Stimulated activated CD4-positive, alpha-beta T cell treated with anti-CD3 and anti-CD28 coated beads, Interleukin-12 subunit alpha, Interleukin-12 subunit beta, amount 100 ng/mL, for 4 hours (primary cell): ENCODE results near the gene ADAMTS5.

Experiments used
- DNase-seq: peaks from one replicate; pipeline ENCODE4 v3.0.0-alpha.2; 2020

Gene ADAMTS5

GRCh38 chr21:26946744-26947446, 20.0 kb downstream of the ADAMTS5 start:
- DNase-seq: no peak

- no peak for DNase-seq
Observed at GRCh38 chr21:26945916-26946675, 20.8 kb downstream of the ADAMTS5 start.

GRCh38 chr21:26943921-26944320, 23.0 kb downstream of the ADAMTS5 start:
- DNase-seq: no peak

- DNase-seq: no peak
Observed at GRCh38 chr21:26941421-26941820, 25.5 kb downstream of the ADAMTS5 start.

- DNase-seq: no peak
Observed at GRCh38 chr21:26939601-26940111, 27.2 kb downstream of the ADAMTS5 start.

GRCh38 chr21:26936641-26937040, 30.2 kb downstream of the ADAMTS5 start:
- no peak for DNase-seq

- DNase-seq: no peak
Observed at GRCh38 chr21:26935977-26936376, 30.9 kb downstream of the ADAMTS5 start.

GRCh38 chr21:26934383-26934782, 32.5 kb downstream of the ADAMTS5 start:
- no peak for DNase-seq

GRCh38 chr21:26933448-26933847, 33.4 kb downstream of the ADAMTS5 start:
- DNase-seq: no peak

- no peak for DNase-seq
Observed at GRCh38 chr21:26925636-26926035, 41.3 kb downstream of the ADAMTS5 start.

- DNase-seq: no peak
Observed at GRCh38 chr21:26925122-26925521, 41.8 kb downstream of the ADAMTS5 start.

GRCh38 chr21:26923986-26924385, 42.9 kb downstream of the ADAMTS5 start:
- DNase-seq: no peak

- no peak for DNase-seq
Observed at GRCh38 chr21:26920055-26920454, 46.8 kb downstream of the ADAMTS5 start.

GRCh38 chr21:26918323-26919079, 48.4 kb downstream of the ADAMTS5 start:
- no peak for DNase-seq

- no peak for DNase-seq
Observed at GRCh38 chr21:26916799-26917198, 50.1 kb downstream of the ADAMTS5 start.

- no peak for DNase-seq
Observed at GRCh38 chr21:26914557-26914956, 52.3 kb downstream of the ADAMTS5 start.

- no peak for DNase-seq
Observed at GRCh38 chr21:26912466-26912865, 54.4 kb downstream of the ADAMTS5 start.

GRCh38 chr21:26909972-26910371, 56.9 kb downstream of the ADAMTS5 start:
- DNase-seq: no peak

GRCh38 chr21:26900980-26901379, 65.9 kb downstream of the ADAMTS5 start:
- no peak for DNase-seq

- DNase-seq: no peak
Observed at GRCh38 chr21:26892151-26892550, 74.7 kb downstream of the ADAMTS5 start.

- DNase-seq: no peak
Observed at GRCh38 chr21:26888931-26889330, 78.0 kb downstream of the ADAMTS5 start.

GRCh38 chr21:26888256-26888655, 78.6 kb downstream of the ADAMTS5 start:
- no peak for DNase-seq

GRCh38 chr21:26887251-26887650, 79.6 kb downstream of the ADAMTS5 start:
- DNase-seq: no peak

GRCh38 chr21:26884436-26884835, 82.5 kb downstream of the ADAMTS5 start:
- no peak for DNase-seq
